ENCODE results near the gene GAL3ST2.
"Not testable (repeated sequence)": the region's sequence is repeated elsewhere in the genome, so short reads cannot be mapped to it uniquely, and the experiment has no call there.

DNA sequence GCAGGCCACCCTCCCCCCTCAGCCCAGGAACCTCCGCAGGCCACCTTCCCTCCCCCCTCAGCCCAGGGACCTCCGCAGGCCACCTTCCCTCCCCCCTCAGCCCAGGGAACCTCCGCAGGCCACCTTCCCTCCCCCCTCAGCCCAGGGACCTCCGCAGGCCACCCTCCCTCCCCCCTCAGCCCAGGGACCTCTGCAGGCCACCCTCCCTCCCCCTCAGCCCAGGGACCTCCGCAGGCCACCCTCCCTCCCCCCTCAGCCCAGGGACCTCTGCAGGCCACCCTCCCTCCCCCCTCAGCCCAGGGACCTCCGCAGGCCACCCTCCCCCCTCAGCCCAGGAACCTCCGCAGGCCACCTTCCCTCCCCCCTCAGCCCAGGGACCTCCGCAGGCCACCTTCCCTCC lies 29.6 kb downstream of the GAL3ST2 start:
- not testable (repeated sequence) for TF ChIP-seq CTCF, POLR2A (IDR thresholded peaks at IDR 0.05)
